ENCODE measurements around the gene STXBP2.

DNA sequence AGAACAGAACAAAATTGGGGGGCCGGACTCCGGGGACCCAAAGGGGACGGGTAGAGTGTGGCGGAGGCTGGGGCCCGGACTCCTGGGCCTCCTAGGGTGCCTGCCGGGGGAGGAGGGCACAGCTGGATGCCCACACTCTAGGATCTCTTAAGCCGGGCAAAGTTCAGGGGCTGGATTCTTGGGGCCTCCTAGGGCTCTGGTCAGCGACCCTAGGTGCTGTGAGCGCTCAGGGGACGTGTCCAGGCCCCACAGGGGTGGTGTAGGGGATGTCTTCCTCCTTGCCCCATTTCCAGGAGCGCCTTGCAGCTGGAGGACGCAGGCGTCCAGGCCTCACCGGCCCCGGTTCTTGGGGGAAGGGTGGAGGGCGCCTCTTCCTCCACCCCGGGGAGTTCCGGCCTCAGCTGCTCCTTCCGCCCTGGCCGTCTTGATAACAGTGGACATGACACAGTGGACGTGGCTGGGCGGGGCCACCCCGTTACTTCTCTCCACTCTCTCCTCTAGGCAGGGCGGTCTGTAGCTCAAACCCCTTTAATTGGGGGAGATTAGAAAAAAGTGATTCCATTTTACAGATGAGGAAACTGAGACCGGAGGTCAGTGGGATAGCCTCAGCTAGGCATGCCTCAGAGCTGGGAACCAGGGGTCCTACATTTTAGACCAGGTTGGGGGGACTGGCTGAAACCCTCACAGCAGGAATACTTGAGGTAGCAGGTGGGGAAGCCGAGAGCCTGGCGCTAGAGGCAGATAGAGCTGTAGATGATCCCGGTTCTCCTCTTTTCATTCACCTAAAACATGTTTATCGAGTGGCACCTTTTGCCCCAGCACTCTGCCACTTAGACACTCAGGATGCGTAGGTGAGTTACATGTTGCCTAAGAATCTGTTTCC is 705 bp downstream of the STXBP2 start:
- TF ChIP-seq, protein P1, sequence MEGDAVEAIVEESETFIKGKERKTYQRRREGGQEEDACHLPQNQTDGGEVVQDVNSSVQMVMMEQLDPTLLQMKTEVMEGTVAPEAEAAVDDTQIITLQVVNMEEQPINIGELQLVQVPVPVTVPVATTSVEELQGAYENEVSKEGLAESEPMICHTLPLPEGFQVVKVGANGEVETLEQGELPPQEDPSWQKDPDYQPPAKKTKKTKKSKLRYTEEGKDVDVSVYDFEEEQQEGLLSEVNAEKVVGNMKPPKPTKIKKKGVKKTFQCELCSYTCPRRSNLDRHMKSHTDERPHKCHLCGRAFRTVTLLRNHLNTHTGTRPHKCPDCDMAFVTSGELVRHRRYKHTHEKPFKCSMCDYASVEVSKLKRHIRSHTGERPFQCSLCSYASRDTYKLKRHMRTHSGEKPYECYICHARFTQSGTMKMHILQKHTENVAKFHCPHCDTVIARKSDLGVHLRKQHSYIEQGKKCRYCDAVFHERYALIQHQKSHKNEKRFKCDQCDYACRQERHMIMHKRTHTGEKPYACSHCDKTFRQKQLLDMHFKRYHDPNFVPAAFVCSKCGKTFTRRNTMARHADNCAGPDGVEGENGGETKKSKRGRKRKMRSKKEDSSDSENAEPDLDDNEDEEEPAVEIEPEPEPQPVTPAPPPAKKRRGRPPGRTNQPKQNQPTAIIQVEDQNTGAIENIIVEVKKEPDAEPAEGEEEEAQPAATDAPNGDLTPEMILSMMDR (tag by site-specific recombination; IDR thresholded peaks at IDR 0.05): no peak
- TF ChIP-seq, protein P2, sequence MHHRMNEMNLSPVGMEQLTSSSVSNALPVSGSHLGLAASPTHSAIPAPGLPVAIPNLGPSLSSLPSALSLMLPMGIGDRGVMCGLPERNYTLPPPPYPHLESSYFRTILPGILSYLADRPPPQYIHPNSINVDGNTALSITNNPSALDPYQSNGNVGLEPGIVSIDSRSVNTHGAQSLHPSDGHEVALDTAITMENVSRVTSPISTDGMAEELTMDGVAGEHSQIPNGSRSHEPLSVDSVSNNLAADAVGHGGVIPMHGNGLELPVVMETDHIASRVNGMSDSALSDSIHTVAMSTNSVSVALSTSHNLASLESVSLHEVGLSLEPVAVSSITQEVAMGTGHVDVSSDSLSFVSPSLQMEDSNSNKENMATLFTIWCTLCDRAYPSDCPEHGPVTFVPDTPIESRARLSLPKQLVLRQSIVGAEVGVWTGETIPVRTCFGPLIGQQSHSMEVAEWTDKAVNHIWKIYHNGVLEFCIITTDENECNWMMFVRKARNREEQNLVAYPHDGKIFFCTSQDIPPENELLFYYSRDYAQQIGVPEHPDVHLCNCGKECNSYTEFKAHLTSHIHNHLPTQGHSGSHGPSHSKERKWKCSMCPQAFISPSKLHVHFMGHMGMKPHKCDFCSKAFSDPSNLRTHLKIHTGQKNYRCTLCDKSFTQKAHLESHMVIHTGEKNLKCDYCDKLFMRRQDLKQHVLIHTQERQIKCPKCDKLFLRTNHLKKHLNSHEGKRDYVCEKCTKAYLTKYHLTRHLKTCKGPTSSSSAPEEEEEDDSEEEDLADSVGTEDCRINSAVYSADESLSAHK (tag by site-specific recombination; IDR thresholded peaks at IDR 0.05): no peak
- TF ChIP-seq ZNF157 (tag by site-specific recombination; IDR thresholded peaks at IDR 0.05): no peak
